Esophagus muscularis mucosa (tissue), 4 donors: Measurements from ENCODE around the gene HSPG2. TPM values are rescaled to one million over a fixed set of nuclear protein-coding genes. Genes with fewer than 3 reads are reported as not detected.

Experiments
- DNase-seq: peaks from one replicate; pipeline ENCODE4 v3.0.0-alpha.2; 2017; ENCODE audit errors: extremely low spot score
- H3K27ac ChIP-seq, 4 donors: fragments of 200-600 bp; sonication (generic); replicated peaks in 1 of 4; 1 replicate in 3 of 4; 2 replicates in 1 of 4; pipeline ENCODE4 v1.5.1; 2016 to 2019; ENCODE audit warnings: mild to moderate bottlenecking in 1 of 4
- H3K27me3 ChIP-seq, 4 donors: fragments of 200-600 bp; sonication (generic); one replicate each; pipeline versions ENCODE4 v1.5.1 to v1.6.0; 2016 to 2019
- H3K36me3 ChIP-seq, 4 donors: fragments of 200-600 bp; sonication (generic); one replicate each; pipeline ENCODE4 v1.5.1; 2016 to 2019
- H3K4me1 ChIP-seq, 4 donors: fragments of 200-600 bp; sonication (generic); one replicate each; pipeline ENCODE4 v1.5.1; 2016 to 2019
- H3K4me3 ChIP-seq, 4 donors: fragments of 200-600 bp; sonication (generic); 1 replicate in 2 of 4; 2 replicates in 2 of 4; pipeline ENCODE4 v1.5.1; 2016 to 2019; ENCODE audit warnings: mild to moderate bottlenecking in 4 of 4, moderate library complexity in 1 of 4
- H3K9me3 ChIP-seq, 4 donors: fragments of 200-600 bp; sonication (generic); 1 replicate in 3 of 4; 2 replicates in 1 of 4; pipeline ENCODE4 v1.5.1; 2016 to 2019
- CTCF ChIP-seq, 3 experiments: fragments of 200-600 bp in 2 of 3; fragments of 450-650 bp in 1 of 3; sonication (generic) in 2 of 3; IDR thresholded peaks; one replicate each; pipeline ENCODE4 v1.5.1; 2017 to 2019; ENCODE audit warnings: antibody characterized with exemption in 3 of 3, mild to moderate bottlenecking in 2 of 3, moderate library complexity in 1 of 3
- EP300 ChIP-seq: sonication (generic); formaldehyde crosslinking; IDR thresholded peaks from one replicate; pipeline ENCODE4 v1.6.1; 2017; ENCODE audit warnings: antibody characterized with exemption
- POLR2A ChIP-seq: fragments of 450-650 bp; IDR thresholded peaks from one replicate; pipeline ENCODE4 v1.6.1; 2017; ENCODE audit warnings: antibody characterized with exemption, moderate library complexity, mild to moderate bottlenecking, low read depth
- POLR2AphosphoS5 ChIP-seq, 2 donors: sonication (generic); formaldehyde crosslinking; IDR thresholded peaks; one replicate each; pipeline ENCODE4 v1.6.1; 2017; ENCODE audit warnings: antibody characterized with exemption in 2 of 2
- WGBS: methylation state at CpG from one replicate; pipeline ENCODE4 v1.1.5; 2018; 5-methylcytosine and 5-hydroxymethylcytosine counted together
- intact Hi-C: fragments of 100-400 bp; cut with DNase I; formaldehyde crosslinking; loops from one replicate; pipeline ENCODE4 v1.15.1; 2023
- total RNA-seq, 4 donors: library from RNA; depleted of rRNA; stranded (reverse); fragments of >200 nt; gene quantifications; one replicate each; pipeline versions ENCODE4 v1.1.0 to v1.2.1, GENCODE V29; 2016

The HSPG2 gene
- total RNA-seq, 4 donors from 2014 or later, result 414 to 1,199 (median 595) TPM

GRCh38 chr1:21916447-21917238 lies 20.5 kb downstream of the HSPG2 start:
- Histone ChIP-seq H3K4me1 (peaks cover 89 to 100% (median 99%) of the 10 kb centered on the region in 4 donors), H3K9me3 (no peaks in the 10 kb centered on the region), H3K27me3 (no peaks in the 10 kb centered on the region), H3K27ac (peak overlapping the region; percentile 93 to 99 (median 98)), H3K4me3 (no peak overlapping the region), H3K36me3 (peaks cover 0 to 18% (median 11%) of the 10 kb centered on the region in 4 donors)
- TF ChIP-seq EP300, result no peak
- TF ChIP-seq POLR2AphosphoS5 (IDR thresholded peaks at IDR 0.05), result peak in 1 of 2 donors; percentile 11
- intact Hi-C loops, result no loop called here
- 71% methylated on average over 20 of the region's 20 CpGs for WGBS
- DNase-seq, result no peak

GRCh38 chr1:21914880-21915640 lies 22.1 kb downstream of the HSPG2 start:
- peaks cover 89 to 100% (median 99%) of the 10 kb centered on the region in 4 donors for H3K4me1 ChIP-seq
- TF ChIP-seq POLR2A (no peak), POLR2AphosphoS5 (IDR thresholded peaks at IDR 0.05) (peak in 1 of 2 donors; percentile 38)
- H3K9me3 ChIP-seq, result no peaks in the 10 kb centered on the region
- H3K36me3 ChIP-seq, result peaks cover 0 to 18% (median 11%) of the 10 kb centered on the region in 4 donors
- DNase-seq, result no peak
- peak overlapping the region in 1 of 4 donors; percentile 4 for H3K4me3 ChIP-seq
- WGBS, result 20% methylated on average over 8 of the region's 21 CpGs
- intact Hi-C loops, result no loop called here
- no peaks in the 10 kb centered on the region for H3K27me3 ChIP-seq
- H3K27ac ChIP-seq, result peak overlapping the region; percentile 93 to 99 (median 98)

- Histone ChIP-seq H3K4me3 (no peak overlapping the region), H3K27ac (peak overlapping the region; percentile 93 to 99 (median 98)), H3K27me3 (no peaks in the 10 kb centered on the region), H3K4me1 (peaks cover 89 to 100% (median 99%) of the 10 kb centered on the region in 4 donors), H3K9me3 (no peaks in the 10 kb centered on the region), H3K36me3 (peaks cover 0 to 18% (median 11%) of the 10 kb centered on the region in 4 donors)
- no peak for DNase-seq
- 51% methylated on average over 5 of the region's 5 CpGs for WGBS
- intact Hi-C loops, result no loop called here
- TF ChIP-seq POLR2A, result no peak
- no peak for TF ChIP-seq CTCF (IDR thresholded peaks at IDR 0.05)
- no peak for TF ChIP-seq EP300
- no peak for TF ChIP-seq POLR2AphosphoS5 (IDR thresholded peaks at IDR 0.05)
These were observed 22.7 kb downstream of the HSPG2 start for GRCh38 chr1:21914450-21914849.

- 29% methylated on average over 5 of the region's 5 CpGs for WGBS
- peaks cover 90 to 100% (median 99%) of the 10 kb centered on the region in 4 donors for H3K4me1 ChIP-seq
These were observed 23.3 kb downstream of the HSPG2 start for GRCh38 chr1:21913763-21914162.

GRCh38 chr1:21913258-21913657 lies 23.9 kb downstream of the HSPG2 start:
- H3K4me1 ChIP-seq, result peaks cover 94 to 100% (median 99%) of the 10 kb centered on the region in 4 donors

More at GRCh38 chr1:21913763-21914162, 23.3 kb downstream of the HSPG2 start:
- TF ChIP-seq EP300 (no peak), POLR2AphosphoS5 (IDR thresholded peaks at IDR 0.05) (peak in 1 of 2 donors; percentile 31), POLR2A (no peak)
- H3K27ac ChIP-seq, result peak overlapping the region; percentile 93 to 99 (median 98)
- H3K36me3 ChIP-seq, result peaks cover 0 to 16% (median 9%) of the 10 kb centered on the region in 4 donors
- intact Hi-C loops, result no loop called here
- no peak overlapping the region for H3K4me3 ChIP-seq
- H3K9me3 ChIP-seq, result no peaks in the 10 kb centered on the region
- H3K27me3 ChIP-seq, result no peaks in the 10 kb centered on the region
- DNase-seq, result no peak

More at GRCh38 chr1:21913258-21913657, 23.9 kb downstream of the HSPG2 start:
- Histone ChIP-seq H3K4me3 (no peak overlapping the region), H3K9me3 (no peaks in the 10 kb centered on the region), H3K36me3 (peaks cover 0 to 13% (median 7%) of the 10 kb centered on the region in 4 donors), H3K27me3 (no peaks in the 10 kb centered on the region), H3K27ac (peak overlapping the region; percentile 93 to 99 (median 98))
- TF ChIP-seq POLR2AphosphoS5 (IDR thresholded peaks at IDR 0.05) (peak in 1 of 2 donors; percentile 48), EP300 (peak; percentile 87), CTCF (IDR thresholded peaks at IDR 0.05) (no peak), POLR2A (no peak)
- intact Hi-C loops, result no loop called here
- no peak for DNase-seq
- 33% methylated on average over 1 of the region's 8 CpGs for WGBS
